NT2/D1 (cell line): ENCODE results near the gene TGFBR1.

Source experiments
- SUZ12 ChIP-seq: IDR thresholded peaks from 2 replicates; pipeline ENCODE4 v1.6.1; 2011; ENCODE audit not compliant: insufficient read length, insufficient read depth; ENCODE audit errors: extremely low read depth
- YY1 ChIP-seq: IDR thresholded peaks from 2 replicates; pipeline ENCODE4 v1.6.1; 2011; ENCODE audit not compliant: insufficient read length, insufficient read depth
- ZNF274 ChIP-seq: IDR thresholded peaks from 2 replicates; pipeline ENCODE4 v1.6.1; 2011; ENCODE audit warnings: mild to moderate bottlenecking, low read depth, low read length

DNA sequence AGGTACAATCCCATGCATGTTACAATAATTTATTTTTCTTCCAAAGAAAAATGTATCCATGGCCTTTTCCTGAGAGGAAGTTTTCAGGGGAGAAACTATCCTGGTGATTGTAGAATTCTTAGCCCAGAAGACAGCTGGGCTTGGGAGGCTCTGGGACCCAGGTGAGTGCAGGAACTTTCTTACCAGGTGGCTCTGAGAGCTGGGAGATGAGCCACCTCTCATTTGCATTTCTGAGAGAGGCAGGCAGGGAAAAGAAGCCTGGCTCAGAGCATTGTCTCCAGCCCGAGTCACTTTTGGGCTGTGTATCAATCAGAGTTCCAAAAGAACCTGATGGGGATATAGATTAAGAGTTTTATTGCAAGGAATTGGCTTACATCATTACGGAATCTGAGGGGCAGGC is 64.2 kb downstream of the TGFBR1 start:
- no peak for TF ChIP-seq YY1
- no peak for TF ChIP-seq ZNF274
- TF ChIP-seq SUZ12, result no peak
